Stimulated activated naive B cell treated with anti-CD40 and anti-IgM and Interleukin-4, amounts not matched to agents 10 μg/mL and 1 μg/mL and 100 μg/mL, for 72 hours (primary cell): ENCODE data around the gene DIS3.
"Not testable (repeated sequence)": the region's sequence is repeated elsewhere in the genome, so short reads cannot be mapped to it uniquely, and the experiment has no call there.

Experiments
- ATAC-seq, 2 donors: fragments of 150-1000 bp; cut with Tn5 transposase; replicated peaks; 2 replicates each; pipeline ENCODE4 v1.10.0; 2021; ENCODE audit warnings: moderate library complexity in 1 of 2
- DNase-seq: peaks from one replicate; pipeline ENCODE4 v3.0.0; 2021
- H3K27ac Mint-ChIP-seq: one replicate; pipeline ENCODE4 v1.8.0; 2022; ENCODE audit warnings: mild to moderate bottlenecking, mixed read lengths
- H3K27me3 Mint-ChIP-seq, 2 donors: one replicate each; pipeline ENCODE4 v1.8.0; 2022; ENCODE audit warnings: mixed read lengths in 2 of 2
- H3K36me3 Mint-ChIP-seq, 2 donors: one replicate each; pipeline ENCODE4 v1.8.0; 2022; ENCODE audit warnings: mixed read lengths in 2 of 2, mild to moderate bottlenecking in 1 of 2
- H3K4me1 Mint-ChIP-seq, 2 donors: one replicate each; pipeline ENCODE4 v1.8.0; 2022; ENCODE audit warnings: mixed read lengths in 2 of 2, mild to moderate bottlenecking in 1 of 2
- H3K4me3 Mint-ChIP-seq, 2 donors: one replicate each; pipeline ENCODE4 v1.8.0; 2022; ENCODE audit warnings: mild to moderate bottlenecking in 2 of 2, mixed read lengths in 2 of 2, moderate library complexity in 1 of 2
- H3K9me3 Mint-ChIP-seq, 2 donors: one replicate each; pipeline ENCODE4 v1.8.0; 2022; ENCODE audit warnings: mixed read lengths in 2 of 2, mild to moderate bottlenecking in 1 of 2

DIS3 gene

DNA sequence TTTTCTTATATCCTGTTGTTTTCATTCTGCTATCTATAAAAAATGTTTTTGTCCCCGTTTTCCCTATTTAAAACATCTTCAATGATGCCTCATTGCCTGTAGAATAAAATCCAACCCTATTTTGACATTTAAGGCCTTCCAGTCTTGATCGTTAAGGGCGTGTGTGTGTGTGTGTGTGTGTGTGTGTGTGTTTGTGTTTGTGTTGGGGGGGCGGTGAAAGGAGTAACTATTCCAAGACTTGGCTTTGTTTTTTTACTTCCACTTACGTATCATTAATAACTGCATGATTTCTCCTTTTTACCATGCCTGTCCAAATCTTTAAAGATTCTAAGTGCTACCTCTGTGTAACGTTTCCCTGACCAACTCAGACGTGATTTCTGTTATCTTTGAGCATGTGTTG lies 1.0 kb upstream of the DIS3 start:
- peak overlapping the region; percentile 99 to 100 for H3K4me3 Mint-ChIP-seq

DNA sequence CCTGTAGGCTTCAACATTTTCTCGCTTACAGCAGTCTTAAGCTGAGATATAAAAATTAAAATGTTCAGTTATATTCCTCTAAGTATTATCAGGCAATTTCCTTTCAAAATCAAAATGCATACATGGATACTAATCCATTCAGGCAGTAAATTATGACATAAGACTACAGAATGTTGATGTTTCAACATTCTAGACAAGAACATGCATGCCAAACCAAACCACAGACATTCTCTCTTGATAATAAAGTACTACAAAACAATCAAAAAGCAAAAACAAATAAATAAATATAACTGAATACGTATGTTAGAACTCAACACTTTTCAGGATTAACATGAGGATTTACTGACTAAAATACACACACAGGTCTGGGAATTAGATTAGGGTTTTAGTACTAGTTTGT lies 7.7 kb downstream of the DIS3 start:
- H3K4me1 Mint-ChIP-seq, result peaks cover 4 to 17% of the 10 kb centered on the region in 2 donors
- DNase-seq, result no peak
- no peaks in the 10 kb centered on the region for H3K9me3 Mint-ChIP-seq
- H3K36me3 Mint-ChIP-seq, result peaks cover 32 to 37% of the 10 kb centered on the region in 2 donors
- H3K4me3 Mint-ChIP-seq, result no peak overlapping the region
- H3K27me3 Mint-ChIP-seq, result no peaks in the 10 kb centered on the region
- H3K27ac Mint-ChIP-seq, result no peak overlapping the region
- ATAC-seq, result no peak

More for the DNA sequence above, 1.0 kb upstream of the DIS3 start:
- Mint-ChIP-seq H3K9me3 (no peaks in the 10 kb centered on the region), H3K4me1 (peaks cover 18 to 48% of the 10 kb centered on the region in 2 donors), H3K27me3 (no peaks in the 10 kb centered on the region), H3K36me3 (peaks cover 23 to 41% of the 10 kb centered on the region in 2 donors), H3K27ac (peak overlapping the region; percentile 91)
- no peak for ATAC-seq
- no peak for DNase-seq

DNA sequence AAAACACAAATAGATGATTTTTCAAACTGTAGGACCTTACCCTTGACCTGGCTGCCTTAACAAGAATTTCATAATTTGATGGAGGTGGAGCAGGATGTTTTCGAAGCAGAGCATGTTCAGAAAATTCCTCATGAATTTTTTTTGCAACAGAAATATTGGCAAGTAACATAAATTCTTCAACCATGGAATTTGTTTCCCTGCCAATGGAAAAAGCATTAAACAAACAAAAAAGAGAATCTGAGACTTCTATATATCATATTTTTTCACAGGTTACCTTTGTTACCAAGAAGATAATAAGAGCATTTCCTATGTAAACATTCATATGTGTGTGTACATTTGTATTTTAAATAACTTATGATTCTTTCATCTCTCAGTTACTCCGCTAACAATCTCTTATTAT lies 18.3 kb downstream of the DIS3 start:
- ATAC-seq (no peak), DNase-seq (no peak)
- Mint-ChIP-seq H3K4me1 (no peaks in the 10 kb centered on the region), H3K36me3 (peaks cover 22 to 42% of the 10 kb centered on the region in 2 donors), H3K27me3 (no peaks in the 10 kb centered on the region), H3K9me3 (no peaks in the 10 kb centered on the region), H3K27ac (no peak overlapping the region), H3K4me3 (no peak overlapping the region)

DNA sequence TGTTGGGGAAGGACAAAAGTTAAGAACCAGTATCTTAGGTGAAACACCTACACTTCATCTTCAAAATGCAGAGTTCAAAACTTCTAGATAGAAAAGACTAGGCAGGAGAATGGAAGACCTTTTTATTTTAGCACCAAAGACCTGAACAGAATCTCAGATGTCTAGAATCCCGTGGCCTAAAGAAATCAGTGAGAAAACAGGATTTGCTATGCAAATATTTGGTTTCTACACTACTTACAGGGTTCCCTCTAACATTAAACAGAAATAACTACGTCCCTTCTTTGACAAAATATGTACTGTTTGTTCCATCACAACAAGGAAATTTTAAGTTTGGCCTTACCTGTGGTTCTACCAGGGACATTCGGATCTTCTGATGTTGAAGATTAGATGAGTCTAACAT lies 21.5 kb downstream of the DIS3 start:
- no peak overlapping the region for H3K4me3 Mint-ChIP-seq
- no peaks in the 10 kb centered on the region for H3K27me3 Mint-ChIP-seq
- ATAC-seq (no peak), DNase-seq (no peak)
- no peak overlapping the region for H3K27ac Mint-ChIP-seq
- H3K9me3 Mint-ChIP-seq, result no peaks in the 10 kb centered on the region
- H3K36me3 Mint-ChIP-seq, result peaks cover 21 to 32% of the 10 kb centered on the region in 2 donors
- no peaks in the 10 kb centered on the region for H3K4me1 Mint-ChIP-seq

DNA sequence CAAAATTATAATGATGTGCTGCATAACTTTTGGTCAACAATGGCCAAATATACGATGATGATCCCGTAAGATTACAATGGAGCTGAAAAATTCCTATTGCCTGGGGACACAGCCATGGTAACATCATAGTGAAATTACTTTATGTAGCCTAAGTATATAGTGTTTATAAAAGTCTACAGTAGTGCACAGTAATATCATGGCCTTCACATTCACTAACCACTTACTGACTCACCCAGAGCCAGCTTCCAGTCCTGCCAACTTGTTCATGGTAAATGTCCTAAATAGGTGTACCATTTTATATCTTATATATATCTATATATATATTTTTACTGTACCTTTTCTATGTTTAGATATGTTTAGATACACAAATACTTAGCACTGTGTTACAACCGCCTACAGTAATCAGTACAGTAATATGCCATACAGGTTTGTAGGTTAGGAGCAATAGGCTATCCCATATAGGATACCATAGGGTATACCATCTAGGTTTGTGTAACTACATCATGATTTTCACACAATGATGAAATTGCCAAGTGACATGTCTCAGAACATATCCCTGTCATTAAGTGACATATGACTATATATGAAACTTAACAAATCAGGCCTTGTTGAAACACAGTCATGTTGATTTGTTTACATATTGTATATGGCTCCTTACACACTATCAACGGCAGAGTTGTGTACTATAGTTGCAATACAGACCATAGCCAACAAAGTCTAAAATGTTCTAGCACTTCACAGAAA lies 23.7 kb downstream of the DIS3 start:
- DNase-seq (no peak), ATAC-seq (no peak)
- peaks cover 21 to 32% of the 10 kb centered on the region in 2 donors for H3K36me3 Mint-ChIP-seq
- H3K9me3 Mint-ChIP-seq, result no peaks in the 10 kb centered on the region
- H3K27ac Mint-ChIP-seq, result no peak overlapping the region
- no peaks in the 10 kb centered on the region for H3K4me1 Mint-ChIP-seq
- no peaks in the 10 kb centered on the region for H3K27me3 Mint-ChIP-seq
- no peak overlapping the region for H3K4me3 Mint-ChIP-seq

DNA sequence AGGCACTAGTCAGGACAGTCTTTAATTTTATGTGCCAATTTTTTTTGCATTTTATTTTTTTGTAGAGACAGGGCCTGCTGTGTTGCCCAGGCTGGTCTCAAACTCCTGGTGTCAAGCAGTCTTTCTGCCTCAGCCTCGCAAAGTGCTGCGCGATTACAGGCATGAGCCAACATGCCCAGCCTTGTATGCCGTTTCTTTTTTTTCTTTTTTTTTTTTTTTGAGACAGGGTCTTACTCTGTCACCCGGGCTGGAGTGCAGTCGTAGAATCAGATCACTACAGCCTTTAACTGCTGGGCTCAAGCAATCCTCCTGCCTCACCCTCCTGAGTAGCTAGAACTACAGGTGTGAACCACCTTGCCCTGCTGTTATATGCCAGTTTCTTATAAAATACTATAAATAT lies 27.6 kb downstream of the DIS3 start:
- Mint-ChIP-seq H3K4me3 (no peak overlapping the region), H3K27ac (no peak overlapping the region), H3K4me1 (peaks cover 0 to 3% of the 10 kb centered on the region in 2 donors), H3K9me3 (peaks cover 0 to 3% of the 10 kb centered on the region in 2 donors), H3K27me3 (no peaks in the 10 kb centered on the region), H3K36me3 (peaks cover 34 to 48% of the 10 kb centered on the region in 2 donors)
- ATAC-seq, result no peak
- DNase-seq, result no peak

DNA sequence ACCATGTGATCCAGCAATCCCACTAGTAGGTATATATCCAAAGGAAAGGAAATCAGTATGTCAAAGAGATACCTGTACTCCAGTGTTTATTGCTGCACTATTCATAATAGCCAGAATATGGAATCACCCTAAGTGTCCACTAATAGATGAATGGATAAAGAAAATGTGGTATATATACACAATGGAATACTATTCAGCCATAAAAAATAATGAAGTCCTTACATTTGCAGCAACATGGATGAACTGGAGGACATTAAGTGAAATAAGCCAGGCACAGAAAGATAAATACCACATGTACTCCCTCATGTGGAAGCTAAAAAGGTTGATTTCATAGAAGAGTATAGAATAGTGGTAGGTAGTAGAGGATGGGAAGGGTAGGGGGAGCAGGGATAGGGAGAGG lies 30.5 kb downstream of the DIS3 start:
- no peak overlapping the region for H3K27ac Mint-ChIP-seq
- DNase-seq (no peak), ATAC-seq (no peak)
- peaks cover 0 to 3% of the 10 kb centered on the region in 2 donors for H3K4me1 Mint-ChIP-seq
- peaks cover 0 to 3% of the 10 kb centered on the region in 2 donors for H3K9me3 Mint-ChIP-seq
- no peaks in the 10 kb centered on the region for H3K27me3 Mint-ChIP-seq
- peaks cover 42 to 63% of the 10 kb centered on the region in 2 donors for H3K36me3 Mint-ChIP-seq
- no peak overlapping the region for H3K4me3 Mint-ChIP-seq

DNA sequence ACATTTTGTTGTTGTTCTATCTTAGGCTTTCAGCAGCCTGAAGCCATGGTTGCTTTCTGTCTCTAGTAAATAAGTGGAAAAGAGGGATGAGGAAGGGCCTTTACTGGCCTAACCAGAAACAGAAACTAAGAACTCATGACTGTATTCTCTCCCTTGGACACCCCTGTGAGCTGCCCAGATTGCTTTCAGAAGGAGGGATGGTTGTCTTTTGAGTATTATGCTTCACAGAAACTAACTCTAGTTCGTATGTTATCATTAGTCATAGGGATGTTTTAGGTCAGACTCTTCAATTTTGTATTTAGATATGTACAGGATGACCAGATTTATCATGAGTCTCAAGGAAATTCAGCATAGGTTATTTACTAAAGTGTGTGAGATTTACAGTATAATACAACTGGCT lies 36.4 kb downstream of the DIS3 start:
- no peak for ATAC-seq
- no peak for DNase-seq
- Mint-ChIP-seq H3K9me3 (no peaks in the 10 kb centered on the region), H3K4me3 (no peak overlapping the region), H3K36me3 (peaks cover 31 to 49% of the 10 kb centered on the region in 2 donors), H3K27me3 (no peaks in the 10 kb centered on the region), H3K4me1 (peaks cover 3 to 8% of the 10 kb centered on the region in 2 donors), H3K27ac (no peak overlapping the region)

DNA sequence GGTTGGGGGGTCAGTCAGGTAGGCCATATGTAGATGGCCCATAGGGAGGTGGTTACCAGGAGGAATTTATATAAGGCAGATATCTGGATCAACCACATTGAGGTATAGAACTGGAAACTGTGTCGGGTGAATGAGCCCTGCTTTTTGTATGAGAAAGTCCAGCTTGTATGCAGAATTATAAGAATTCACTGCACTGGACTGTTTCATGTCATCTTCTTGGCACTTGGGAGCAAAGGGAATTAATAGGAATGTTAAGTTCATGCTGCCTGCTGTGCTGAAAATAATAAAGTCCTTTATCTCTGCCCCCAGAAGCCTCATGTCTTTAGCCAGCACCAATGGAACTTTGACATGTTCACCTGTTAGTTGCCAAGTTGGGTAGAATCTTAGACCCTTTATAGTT lies 41.7 kb downstream of the DIS3 start:
- no peak overlapping the region for H3K4me3 Mint-ChIP-seq
- ATAC-seq (no peak), DNase-seq (no peak)
- H3K27ac Mint-ChIP-seq, result no peak overlapping the region
- H3K36me3 Mint-ChIP-seq, result peaks cover 25 to 37% of the 10 kb centered on the region in 2 donors
- H3K27me3 Mint-ChIP-seq, result no peaks in the 10 kb centered on the region
- H3K9me3 Mint-ChIP-seq, result no peaks in the 10 kb centered on the region
- peaks cover 4 to 8% of the 10 kb centered on the region in 2 donors for H3K4me1 Mint-ChIP-seq

DNA sequence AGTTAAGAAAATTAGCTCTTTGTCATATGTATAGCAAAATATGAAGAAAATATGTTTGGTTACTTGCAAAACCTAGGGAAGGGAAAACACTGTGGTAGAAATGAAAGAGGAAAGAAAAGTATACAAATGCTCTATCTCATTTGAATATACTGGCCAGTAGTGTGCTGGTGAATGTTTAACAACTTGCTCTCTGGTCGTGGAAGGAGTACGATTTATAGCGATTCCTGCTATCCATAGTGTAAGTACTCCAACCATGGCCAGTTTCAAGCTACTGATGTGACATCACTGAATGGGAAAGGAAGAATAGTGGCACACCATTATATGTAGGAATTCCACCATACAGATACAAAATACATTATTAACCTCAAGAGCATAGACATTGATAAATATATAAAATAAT lies 44.7 kb downstream of the DIS3 start:
- no peaks in the 10 kb centered on the region for H3K27me3 Mint-ChIP-seq
- no peak for DNase-seq
- H3K4me1 Mint-ChIP-seq, result peaks cover 4 to 8% of the 10 kb centered on the region in 2 donors
- peaks cover 29 to 35% of the 10 kb centered on the region in 2 donors for H3K36me3 Mint-ChIP-seq
- no peak overlapping the region for H3K4me3 Mint-ChIP-seq
- H3K9me3 Mint-ChIP-seq, result no peaks in the 10 kb centered on the region
- no peak overlapping the region for H3K27ac Mint-ChIP-seq
- ATAC-seq, result no peak

DNA sequence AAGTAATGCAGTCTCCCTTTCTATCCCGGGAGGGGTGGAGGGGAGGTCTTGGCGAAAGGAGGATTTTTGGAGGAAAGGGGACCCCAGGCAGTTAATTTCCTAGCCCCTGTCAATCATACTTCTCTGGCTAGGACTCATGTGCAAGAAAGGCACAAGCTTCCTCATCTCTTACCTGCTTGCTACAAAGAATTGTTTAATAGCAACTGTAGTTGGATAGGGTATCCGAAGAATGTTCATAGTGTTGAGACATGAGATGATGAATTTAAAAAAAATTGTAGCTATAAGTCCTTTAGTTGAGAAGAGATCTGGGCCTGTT lies 53.5 kb downstream of the DIS3 start:
- H3K27me3 Mint-ChIP-seq, result no peaks in the 10 kb centered on the region
- no peaks in the 10 kb centered on the region for H3K9me3 Mint-ChIP-seq
- DNase-seq, result no peak
- ATAC-seq, result no peak
- H3K36me3 Mint-ChIP-seq, result peaks cover 16 to 20% of the 10 kb centered on the region in 2 donors
- peaks cover 8 to 26% of the 10 kb centered on the region in 2 donors for H3K4me1 Mint-ChIP-seq
- peak overlapping the region; percentile 93 for H3K27ac Mint-ChIP-seq
- H3K4me3 Mint-ChIP-seq, result peak overlapping the region; percentile 96 to 97

DNA sequence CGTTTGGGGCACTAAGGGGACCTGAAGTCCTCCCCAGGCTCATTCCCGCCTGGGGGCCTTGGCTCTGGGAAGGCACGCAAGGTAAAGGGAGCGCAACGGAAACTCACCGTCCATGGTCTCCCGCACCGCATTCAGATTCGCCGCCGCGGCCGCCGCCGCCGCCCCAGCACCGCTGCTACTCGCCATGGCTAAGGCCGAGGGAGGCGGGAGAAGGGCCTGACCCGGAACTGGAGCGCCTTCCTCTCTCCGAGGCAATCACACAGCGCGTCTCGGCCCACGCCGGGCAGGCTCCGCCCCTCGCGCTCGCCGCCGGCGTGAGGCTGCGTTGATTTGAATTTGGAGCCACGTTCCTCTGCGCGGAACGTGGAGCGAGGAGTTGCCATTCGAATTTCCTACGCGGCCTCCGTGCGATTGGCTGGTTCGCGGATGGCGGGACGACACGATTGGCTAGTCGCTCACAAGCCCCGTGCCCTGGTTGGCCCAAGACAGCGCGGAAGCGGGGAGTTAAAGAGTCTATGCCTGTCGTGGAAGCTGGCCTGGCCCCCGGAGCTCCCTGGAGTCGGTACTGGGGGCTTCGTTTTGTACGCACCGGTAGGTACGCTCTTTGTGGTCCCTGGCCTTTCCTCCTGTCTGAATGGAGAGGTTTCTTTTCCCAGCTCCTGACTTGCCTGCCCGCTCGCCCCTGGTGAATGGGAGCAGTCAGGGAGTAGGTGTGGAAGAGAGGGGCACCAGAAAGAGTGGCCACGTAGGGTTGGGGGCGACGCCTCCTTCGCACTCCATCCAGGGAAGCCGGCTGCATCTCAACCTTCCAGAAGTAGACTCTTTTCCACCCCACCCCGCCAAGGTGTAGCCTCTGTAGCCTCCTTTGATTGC lies 54.0 kb downstream of the DIS3 start, which contains the start of the genes BORA and MZT1:
TSS of gene BORA (plus strand) at position 507 of the 873 bp plus-strand sequence. CDS start 1,018 bp downstream, outside the sequence.
TSS of gene MZT1 (minus strand) at position 213 of the 873 bp plus-strand sequence. CDS start at position 186, 27 bp downstream.
- H3K27me3 Mint-ChIP-seq, result no peaks in the 10 kb centered on the region
- peaks cover 11 to 26% of the 10 kb centered on the region in 2 donors for H3K4me1 Mint-ChIP-seq
- H3K9me3 Mint-ChIP-seq, result no peaks in the 10 kb centered on the region
- DNase-seq (peak; percentile 96), ATAC-seq (peak; percentile 96)
- peaks cover 20 to 23% of the 10 kb centered on the region in 2 donors for H3K36me3 Mint-ChIP-seq
- peak within 1 kb of the TSS; percentile 93 for H3K27ac Mint-ChIP-seq
- peak within 1 kb of the TSS; percentile 96 to 97 for H3K4me3 Mint-ChIP-seq

DNA sequence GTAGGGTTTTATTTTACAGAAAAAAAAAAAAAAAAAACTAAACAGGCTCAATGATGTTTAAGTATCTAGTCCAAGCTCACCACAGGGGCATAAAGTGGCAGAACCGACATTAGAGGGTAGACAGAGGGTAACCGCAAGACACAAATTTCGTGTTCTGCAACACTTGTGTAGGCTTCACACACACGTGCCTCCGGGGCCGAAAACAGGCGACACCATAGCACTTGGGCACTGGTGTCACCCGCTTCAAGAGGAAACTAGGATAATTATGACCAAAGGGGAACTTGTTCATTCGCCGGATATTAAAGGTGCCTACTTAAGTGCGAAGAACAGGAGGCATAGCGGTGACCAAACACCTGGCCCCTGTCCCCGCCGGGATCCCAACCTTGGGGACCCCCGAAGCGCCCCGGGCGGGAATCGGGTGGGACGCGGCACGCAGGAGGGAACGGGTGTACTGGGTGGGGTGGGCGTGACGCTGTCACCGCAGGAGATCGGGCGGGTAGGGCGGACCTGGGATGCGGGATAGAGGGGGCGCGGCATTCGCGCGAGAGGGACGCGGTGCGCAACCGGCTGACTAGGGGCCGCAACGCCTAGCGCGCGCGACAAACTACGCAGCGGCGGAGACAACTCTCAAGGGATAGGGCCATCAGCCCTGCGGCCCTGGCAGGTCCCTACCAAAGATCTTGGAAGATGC lies 54.8 kb downstream of the DIS3 start:
- DNase-seq (no peak), ATAC-seq (peak; percentile 38 to 39)
- Mint-ChIP-seq H3K27me3 (no peaks in the 10 kb centered on the region), H3K4me3 (peak overlapping the region; percentile 96 to 97), H3K36me3 (peaks cover 20 to 29% of the 10 kb centered on the region in 2 donors), H3K4me1 (peaks cover 11 to 26% of the 10 kb centered on the region in 2 donors), H3K27ac (peak overlapping the region; percentile 93), H3K9me3 (no peaks in the 10 kb centered on the region)

DNA sequence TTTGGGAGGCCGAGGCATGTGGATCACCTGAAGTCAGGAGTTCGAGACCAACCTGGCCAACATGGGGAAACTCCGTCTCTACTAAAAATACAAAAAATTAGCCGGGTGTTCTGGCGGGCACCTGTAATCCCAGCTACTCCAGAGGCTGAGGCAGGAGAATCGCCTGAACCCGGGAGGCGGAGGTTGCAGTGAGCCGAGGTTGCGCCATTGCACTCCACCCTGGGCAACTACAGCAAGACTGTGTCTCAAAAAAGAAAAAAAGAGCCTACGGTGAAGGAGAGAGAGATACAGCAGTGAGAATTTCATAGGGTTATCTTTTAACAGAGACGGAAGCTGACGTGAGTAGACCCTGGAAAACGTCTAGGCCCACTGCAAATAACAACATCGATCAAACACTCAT lies 55.5 kb downstream of the DIS3 start:
- DNase-seq, H3K27me3 Mint-ChIP-seq, H3K9me3 Mint-ChIP-seq, ATAC-seq: not testable (repeated sequence)
- Mint-ChIP-seq H3K4me3 (peak overlapping the region; percentile 96 to 97), H3K36me3 (peaks cover 18 to 32% of the 10 kb centered on the region in 2 donors), H3K27ac (peak overlapping the region; percentile 47), H3K4me1 (peaks cover 13 to 32% of the 10 kb centered on the region in 2 donors)
